HEK293 (cell line): Measurements from ENCODE around the gene GNG12.

ENCODE experiments used
- PRDM2 ChIP-seq: fragments of 450-650 bp; formaldehyde crosslinking; IDR thresholded peaks from 2 replicates; pipeline ENCODE4 v1.5.1; 2016; ENCODE audit warnings: missing biosample characterization, missing genetic modification characterization, borderline replicate concordance
- SCRT1 ChIP-seq: fragments of 450-650 bp; formaldehyde crosslinking; IDR thresholded peaks from 2 replicates; pipeline ENCODE4 v1.5.1; 2016; ENCODE audit warnings: missing biosample characterization, missing genetic modification characterization, borderline replicate concordance
- SP7 ChIP-seq: fragments of 450-650 bp; formaldehyde crosslinking; IDR thresholded peaks from 2 replicates; pipeline ENCODE4 v1.5.1; 2016; ENCODE audit warnings: missing biosample characterization, missing genetic modification characterization
- WT1 ChIP-seq: fragments of 450-650 bp; formaldehyde crosslinking; IDR thresholded peaks from 2 replicates; pipeline ENCODE4 v1.5.1; 2016; ENCODE audit warnings: missing biosample characterization, missing genetic modification characterization
- ZBTB10 ChIP-seq: fragments of 450-650 bp; formaldehyde crosslinking; IDR thresholded peaks from 2 replicates; pipeline ENCODE4 v1.5.1; 2016; ENCODE audit warnings: missing biosample characterization, missing genetic modification characterization
- ZBTB21 ChIP-seq: fragments of 450-650 bp; formaldehyde crosslinking; IDR thresholded peaks from 2 replicates; pipeline ENCODE4 v1.5.1; 2017; ENCODE audit warnings: missing biosample characterization, missing genetic modification characterization
- ZBTB26 ChIP-seq: fragments of 450-650 bp; formaldehyde crosslinking; optimal IDR thresholded peaks from 2 replicates; pipeline ENCODE3; 2016; ENCODE audit warnings: missing biosample characterization, mild to moderate bottlenecking, missing genetic modification characterization
- ZFP37 ChIP-seq: fragments of 450-650 bp; formaldehyde crosslinking; IDR thresholded peaks from 2 replicates; pipeline ENCODE4 v1.5.1; 2016; ENCODE audit warnings: missing biosample characterization, missing genetic modification characterization
- ZNF10 ChIP-seq: fragments of 450-650 bp; formaldehyde crosslinking; IDR thresholded peaks from 2 replicates; pipeline ENCODE4 v1.5.1; 2017; ENCODE audit warnings: missing biosample characterization, missing genetic modification characterization
- ZNF157 ChIP-seq: fragments of 450-650 bp; formaldehyde crosslinking; IDR thresholded peaks from 2 replicates; pipeline ENCODE4 v1.5.1; 2016; ENCODE audit warnings: missing biosample characterization, missing genetic modification characterization
- ZNF16 ChIP-seq: fragments of 450-650 bp; formaldehyde crosslinking; IDR thresholded peaks from 2 replicates; pipeline ENCODE4 v1.5.1; 2016; ENCODE audit warnings: low read depth, missing biosample characterization, missing genetic modification characterization
- ZNF292 ChIP-seq: fragments of 450-650 bp; formaldehyde crosslinking; IDR thresholded peaks from 2 replicates; pipeline ENCODE4 v1.5.1; 2016; ENCODE audit warnings: low read depth, missing biosample characterization, missing genetic modification characterization, borderline replicate concordance
- ZNF302 ChIP-seq: fragments of 450-650 bp; formaldehyde crosslinking; IDR thresholded peaks from 2 replicates; pipeline ENCODE4 v1.5.1; 2016; ENCODE audit warnings: missing biosample characterization, missing genetic modification characterization, low read depth
- ZNF394 ChIP-seq: fragments of 450-650 bp; formaldehyde crosslinking; IDR thresholded peaks from 2 replicates; pipeline ENCODE4 v1.5.1; 2016; ENCODE audit warnings: missing biosample characterization, missing genetic modification characterization, mild to moderate bottlenecking, moderate library complexity, borderline replicate concordance
- ZNF514 ChIP-seq: fragments of 450-650 bp; formaldehyde crosslinking; IDR thresholded peaks from 2 replicates; pipeline ENCODE4 v1.5.1; 2016; ENCODE audit warnings: missing biosample characterization, missing genetic modification characterization
- ZNF560 ChIP-seq: fragments of 450-650 bp; formaldehyde crosslinking; IDR thresholded peaks from 2 replicates; pipeline ENCODE4 v1.5.1; 2017; ENCODE audit warnings: missing biosample characterization, missing genetic modification characterization, borderline replicate concordance
- ZNF561 ChIP-seq: fragments of 450-650 bp; IDR thresholded peaks from 2 replicates; pipeline ENCODE4 v1.5.1; 2018; ENCODE audit warnings: missing biosample characterization, missing genetic modification characterization, borderline replicate concordance
- ZNF645 ChIP-seq: fragments of 450-650 bp; formaldehyde crosslinking; IDR thresholded peaks from 2 replicates; pipeline ENCODE4; 2016; ENCODE audit warnings: missing biosample characterization, missing genetic modification characterization
- ZNF664 ChIP-seq: fragments of 450-650 bp; formaldehyde crosslinking; IDR thresholded peaks from 2 replicates; pipeline ENCODE4 v1.5.1; 2016; ENCODE audit warnings: missing biosample characterization, missing genetic modification characterization
- ZSCAN30 ChIP-seq: fragments of 450-650 bp; IDR thresholded peaks from 2 replicates; pipeline ENCODE4 v1.5.1; 2018; ENCODE audit warnings: missing biosample characterization, mild to moderate bottlenecking, missing genetic modification characterization, moderate library complexity
- ZXDB ChIP-seq: fragments of 450-650 bp; formaldehyde crosslinking; IDR thresholded peaks from 2 replicates; pipeline ENCODE4 v1.5.1; 2016; ENCODE audit warnings: missing biosample characterization, missing genetic modification characterization
- TF ChIP-seq, protein P1 (sequence below): fragments of 450-650 bp; formaldehyde crosslinking; IDR thresholded peaks from 2 replicates; pipeline ENCODE4 v1.5.1; 2016; ENCODE audit warnings: missing biosample characterization, missing genetic modification characterization
- TF ChIP-seq, protein P2 (sequence below): fragments of 450-650 bp; formaldehyde crosslinking; IDR thresholded peaks from 2 replicates; pipeline ENCODE4 v1.5.1; 2016; ENCODE audit warnings: missing biosample characterization, missing genetic modification characterization

GNG12 gene

DNA sequence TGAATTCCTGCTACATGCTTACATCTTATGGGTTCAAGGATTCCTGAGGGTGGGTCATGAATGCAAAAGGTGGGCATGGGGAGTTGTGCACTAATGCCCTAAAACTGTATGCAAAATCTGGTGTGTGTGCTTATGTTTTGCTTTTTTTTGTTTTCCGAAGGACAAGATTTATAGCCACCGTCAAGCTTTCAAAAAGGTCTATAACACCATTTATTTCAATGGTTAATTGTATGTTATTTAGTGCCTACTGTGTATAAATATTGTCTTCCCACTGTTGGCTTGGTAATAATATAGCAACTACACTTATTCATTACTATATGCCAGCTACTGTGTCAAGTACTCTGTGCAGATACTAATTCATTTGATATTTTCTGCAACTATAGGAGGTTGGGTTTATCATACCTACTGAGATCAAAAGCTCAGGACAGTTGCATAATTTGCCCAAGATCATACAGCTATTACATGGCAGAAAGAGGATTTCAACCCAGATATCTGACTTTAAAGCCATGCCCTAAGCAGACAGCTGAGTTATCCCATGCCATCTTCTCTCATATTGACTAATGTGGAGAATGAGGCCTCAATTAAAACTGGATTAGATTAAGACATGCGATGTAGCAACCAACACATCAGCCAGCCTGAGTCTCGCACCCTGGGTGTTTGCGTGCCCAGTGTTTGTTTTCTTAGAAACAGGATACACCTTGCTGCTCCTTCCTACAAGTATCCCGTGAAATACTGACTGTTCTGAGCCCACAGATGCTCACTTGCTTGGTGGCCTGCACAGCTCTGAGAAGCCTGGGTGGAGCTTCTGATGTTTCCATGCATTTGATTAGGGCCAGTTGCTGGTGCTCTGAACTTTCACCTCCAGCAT, 113.7 kb downstream of the GNG12 start (continued):
- no peak for TF ChIP-seq PRDM2
- TF ChIP-seq ZBTB26: no peak
- peak; percentile 82 for TF ChIP-seq SCRT1 (tag by site-specific recombination)
- no peak for TF ChIP-seq ZFP37
- TF ChIP-seq, protein P1, sequence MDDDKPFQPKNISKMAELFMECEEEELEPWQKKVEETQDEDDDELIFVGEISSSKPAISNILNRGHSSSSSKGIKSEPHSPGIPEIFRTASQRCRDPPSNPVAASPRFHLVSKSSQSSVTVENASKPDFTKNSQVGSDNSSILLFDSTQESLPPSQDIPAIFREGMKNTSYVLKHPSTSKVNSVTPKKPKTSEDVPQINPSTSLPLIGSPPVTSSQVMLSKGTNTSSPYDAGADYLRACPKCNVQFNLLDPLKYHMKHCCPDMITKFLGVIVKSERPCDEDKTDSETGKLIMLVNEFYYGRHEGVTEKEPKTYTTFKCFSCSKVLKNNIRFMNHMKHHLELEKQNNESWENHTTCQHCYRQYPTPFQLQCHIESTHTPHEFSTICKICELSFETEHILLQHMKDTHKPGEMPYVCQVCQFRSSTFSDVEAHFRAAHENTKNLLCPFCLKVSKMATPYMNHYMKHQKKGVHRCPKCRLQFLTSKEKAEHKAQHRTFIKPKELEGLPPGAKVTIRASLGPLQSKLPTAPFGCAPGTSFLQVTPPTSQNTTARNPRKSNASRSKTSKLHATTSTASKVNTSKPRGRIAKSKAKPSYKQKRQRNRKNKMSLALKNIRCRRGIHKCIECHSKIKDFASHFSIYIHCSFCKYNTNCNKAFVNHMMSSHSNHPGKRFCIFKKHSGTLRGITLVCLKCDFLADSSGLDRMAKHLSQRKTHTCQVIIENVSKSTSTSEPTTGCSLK (tag by site-specific recombination): no peak
- peak; percentile 67; the same call in 1 of the 2 replicates for TF ChIP-seq ZNF561 (tag by site-specific recombination)
- TF ChIP-seq ZNF16 (tag by site-specific recombination): no peak
- TF ChIP-seq SP7: peak; percentile 100
- TF ChIP-seq WT1 (tag by site-specific recombination): peak; percentile 77; the same call in 1 of the 2 replicates
- TF ChIP-seq ZNF514 (tag by site-specific recombination): no peak
- TF ChIP-seq ZNF10: 0 out of 2 replicates have a peak, but pooled peaks have one; percentile 57
- peak; percentile 40; the same call in 1 of the 2 replicates for TF ChIP-seq ZBTB21 (tag by site-specific recombination)
- no peak for TF ChIP-seq ZNF157 (tag by site-specific recombination)
- peak; percentile 82 for TF ChIP-seq ZNF394 (tag by site-specific recombination)
- TF ChIP-seq ZNF645 (tag by site-specific recombination): no peak
- TF ChIP-seq ZXDB (tag by site-specific recombination): peak; percentile 77
- peak; percentile 92 for TF ChIP-seq ZNF664 (tag by site-specific recombination)
- TF ChIP-seq ZSCAN30 (tag by site-specific recombination): 0 out of 2 replicates have a peak, but pooled peaks have one; percentile 44
- TF ChIP-seq, protein P2, sequence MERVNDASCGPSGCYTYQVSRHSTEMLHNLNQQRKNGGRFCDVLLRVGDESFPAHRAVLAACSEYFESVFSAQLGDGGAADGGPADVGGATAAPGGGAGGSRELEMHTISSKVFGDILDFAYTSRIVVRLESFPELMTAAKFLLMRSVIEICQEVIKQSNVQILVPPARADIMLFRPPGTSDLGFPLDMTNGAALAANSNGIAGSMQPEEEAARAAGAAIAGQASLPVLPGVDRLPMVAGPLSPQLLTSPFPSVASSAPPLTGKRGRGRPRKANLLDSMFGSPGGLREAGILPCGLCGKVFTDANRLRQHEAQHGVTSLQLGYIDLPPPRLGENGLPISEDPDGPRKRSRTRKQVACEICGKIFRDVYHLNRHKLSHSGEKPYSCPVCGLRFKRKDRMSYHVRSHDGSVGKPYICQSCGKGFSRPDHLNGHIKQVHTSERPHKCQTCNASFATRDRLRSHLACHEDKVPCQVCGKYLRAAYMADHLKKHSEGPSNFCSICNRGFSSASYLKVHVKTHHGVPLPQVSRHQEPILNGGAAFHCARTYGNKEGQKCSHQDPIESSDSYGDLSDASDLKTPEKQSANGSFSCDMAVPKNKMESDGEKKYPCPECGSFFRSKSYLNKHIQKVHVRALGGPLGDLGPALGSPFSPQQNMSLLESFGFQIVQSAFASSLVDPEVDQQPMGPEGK (tag by site-specific recombination): peak; percentile 67
- no peak for TF ChIP-seq ZNF560 (tag by site-specific recombination)
- TF ChIP-seq ZNF302 (tag by site-specific recombination): no peak
- TF ChIP-seq ZBTB10 (tag by site-specific recombination): no peak
- TF ChIP-seq ZNF292: no peak
